AG08396 (cell line): Measurements from ENCODE around the gene ZFPM1.

Source experiments
- DNase-seq: peaks from one replicate; pipeline ENCODE4 v3.0.0; 2012; ENCODE audit warnings: low spot score, mixed read lengths

The ZFPM1 gene

DNA sequence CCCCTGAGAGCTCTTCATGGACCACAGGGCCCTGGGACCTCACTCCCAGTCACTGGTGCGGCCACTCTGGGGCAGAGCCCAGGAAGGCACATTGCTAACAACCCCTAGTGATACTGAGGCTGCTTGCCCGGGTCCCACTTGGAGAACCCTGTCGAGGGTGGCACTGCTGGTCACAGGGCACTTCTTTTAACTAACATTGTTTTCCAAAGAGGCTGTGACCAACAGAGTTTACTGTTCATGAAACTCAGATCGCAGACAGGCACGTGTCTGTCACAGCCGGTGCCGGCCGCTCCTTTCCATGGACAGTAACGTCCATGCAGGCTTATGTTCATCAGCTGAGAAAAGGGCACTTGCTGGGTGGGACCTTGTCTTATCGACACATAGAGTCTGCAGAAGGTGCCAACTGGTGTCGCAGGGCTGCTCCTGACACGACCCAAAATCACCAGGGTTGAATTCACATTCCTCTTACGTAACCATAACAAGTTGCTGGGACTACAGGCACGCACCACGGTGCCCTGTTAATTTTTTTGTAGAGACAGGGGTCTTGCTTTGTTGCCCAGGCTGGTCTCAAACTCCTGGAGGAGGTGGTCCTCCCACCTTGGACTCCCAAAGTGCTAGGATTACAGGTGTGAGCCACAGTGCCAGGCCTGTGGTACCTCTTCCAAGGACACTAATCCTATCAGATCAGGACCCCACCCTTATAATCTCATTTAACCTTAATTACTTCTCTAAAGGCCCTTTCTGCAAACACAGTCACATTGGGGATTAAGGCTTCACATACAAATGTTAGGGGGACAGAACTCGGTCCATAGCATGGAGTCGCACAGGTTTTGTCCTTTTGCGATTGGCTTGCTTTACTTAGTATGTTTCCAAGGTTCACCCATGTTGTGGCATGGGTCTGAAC lies 115.9 kb downstream of the ZFPM1 start:
- DNase-seq: no peak

DNA sequence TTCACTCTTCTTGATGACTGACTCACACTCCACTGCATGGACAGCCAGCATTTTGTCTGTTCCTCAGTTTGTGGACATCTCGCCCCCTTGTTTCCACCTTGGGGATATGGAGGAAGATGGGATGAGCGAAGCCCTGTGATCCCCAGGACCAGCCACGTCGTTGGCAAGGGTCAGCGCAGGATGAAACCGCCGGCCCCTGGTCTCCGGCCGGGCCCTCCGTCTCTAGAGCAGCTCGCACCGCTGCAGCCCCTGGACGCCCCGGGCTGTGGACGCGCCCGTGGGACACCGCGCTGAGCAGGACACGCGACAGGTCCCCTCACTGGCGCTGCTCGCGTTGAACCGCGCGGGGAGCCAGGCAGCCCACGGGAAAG lies 116.5 kb downstream of the ZFPM1 start:
- DNase-seq: peak; percentile 37

GRCh38 chr16:88569985-88570690 lies 117.1 kb downstream of the ZFPM1 start, which contains the start of gene ZC3H18:
Gene ZC3H18, plus strand, starts transcription at chr16:88570403. Its CDS starts 6,721 bp downstream, at chr16:88577124.
- peak; percentile 100 for DNase-seq

DNA sequence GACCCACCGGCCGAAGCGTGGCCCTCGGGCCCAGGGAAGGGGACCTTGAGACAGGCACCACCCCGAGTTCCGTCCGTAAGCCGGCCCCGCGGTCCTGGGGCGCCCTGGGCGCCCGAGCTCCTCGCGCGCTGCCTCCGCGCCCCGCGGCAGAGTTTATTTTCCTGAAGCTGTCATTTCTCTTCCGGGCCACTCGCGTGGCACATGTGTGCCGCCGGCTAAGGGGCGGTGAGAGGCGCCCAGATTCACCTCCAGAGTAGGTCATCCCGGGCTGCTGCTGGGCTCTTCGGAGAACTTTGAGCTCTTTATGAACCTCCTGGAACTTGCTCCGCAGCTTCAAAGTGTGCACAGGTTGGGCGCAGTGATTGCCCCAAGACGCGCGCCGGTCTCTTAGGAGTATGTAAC lies 117.6 kb downstream of the ZFPM1 start:
- no peak for DNase-seq

- DNase-seq: no peak
Observed at GRCh38 chr16:88575251-88575650, 122.2 kb downstream of the ZFPM1 start.

GRCh38 chr16:88576307-88576706 lies 123.2 kb downstream of the ZFPM1 start:
- no peak for DNase-seq

- DNase-seq: no peak
Observed at GRCh38 chr16:88577166-88577565, 124.1 kb downstream of the ZFPM1 start.

DNA sequence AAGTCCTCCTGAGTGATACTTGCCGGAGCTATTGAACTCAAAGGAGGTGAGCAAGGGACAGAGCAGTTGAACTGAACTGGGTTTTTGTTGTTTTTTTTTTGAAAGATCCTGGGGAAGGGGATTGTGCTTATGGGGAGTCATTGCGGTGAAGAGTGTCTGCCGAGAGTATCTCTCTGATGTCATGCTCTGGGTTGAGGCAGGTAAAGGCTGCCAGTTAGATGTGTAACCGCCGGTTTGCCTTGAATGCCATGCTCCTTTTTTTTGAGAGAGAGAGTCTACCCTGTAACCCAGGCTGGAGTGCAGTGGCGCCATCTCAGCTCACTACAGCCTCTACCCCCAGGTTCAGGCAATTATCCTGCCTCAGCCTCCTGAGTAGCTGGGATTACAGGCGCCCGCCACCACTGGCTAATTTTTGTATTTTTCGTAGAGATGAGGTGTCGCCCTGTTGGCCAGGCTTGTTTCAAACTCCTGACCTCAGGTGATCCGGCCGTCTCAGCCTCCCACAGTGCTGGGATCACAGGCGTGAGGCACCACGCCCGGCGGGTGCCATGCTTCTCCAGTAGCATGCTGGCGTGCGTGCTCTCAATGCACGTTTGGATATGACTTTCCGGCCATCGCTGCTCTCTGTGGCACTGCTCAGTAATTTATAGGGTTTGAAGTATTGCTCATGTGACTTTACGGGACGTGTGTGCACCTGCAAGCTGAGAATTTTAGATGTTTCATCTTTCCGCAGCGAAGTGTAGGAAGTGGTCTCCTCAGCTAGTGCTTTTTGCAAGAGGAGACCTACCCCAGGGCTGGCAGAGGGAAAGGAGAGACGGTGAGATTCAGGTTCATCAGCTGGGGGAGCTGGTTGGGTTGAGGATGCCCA lies 125.6 kb downstream of the ZFPM1 start:
- no peak for DNase-seq

DNA sequence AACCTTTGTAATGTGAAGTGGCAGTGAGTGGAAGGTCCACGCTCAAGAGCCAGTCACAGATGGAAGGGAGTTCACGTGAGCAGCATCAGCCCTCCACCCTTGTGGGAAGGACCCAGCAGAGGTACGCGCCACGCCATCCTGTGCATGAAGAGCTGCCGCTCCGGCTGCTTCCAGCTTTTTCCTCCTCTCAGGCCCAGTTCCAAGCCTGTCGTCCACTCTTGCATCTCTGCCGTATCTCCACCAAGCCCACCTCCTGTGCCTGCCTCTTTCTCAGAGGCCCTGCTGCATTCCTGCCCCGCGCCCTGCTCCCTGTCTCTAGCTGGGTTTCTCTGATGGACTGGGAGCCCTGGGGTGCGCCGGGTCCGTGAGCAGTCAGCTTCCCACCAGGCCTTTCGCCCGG lies 127.3 kb downstream of the ZFPM1 start:
- DNase-seq: no peak

- DNase-seq: no peak
Observed at GRCh38 chr16:88581033-88581432, 128.0 kb downstream of the ZFPM1 start.

GRCh38 chr16:88582912-88583575 lies 130.0 kb downstream of the ZFPM1 start:
- DNase-seq: no peak

GRCh38 chr16:88584676-88585075 lies 131.6 kb downstream of the ZFPM1 start:
- no peak for DNase-seq

- DNase-seq: no peak
Observed at GRCh38 chr16:88585269-88585668, 132.2 kb downstream of the ZFPM1 start.

DNA sequence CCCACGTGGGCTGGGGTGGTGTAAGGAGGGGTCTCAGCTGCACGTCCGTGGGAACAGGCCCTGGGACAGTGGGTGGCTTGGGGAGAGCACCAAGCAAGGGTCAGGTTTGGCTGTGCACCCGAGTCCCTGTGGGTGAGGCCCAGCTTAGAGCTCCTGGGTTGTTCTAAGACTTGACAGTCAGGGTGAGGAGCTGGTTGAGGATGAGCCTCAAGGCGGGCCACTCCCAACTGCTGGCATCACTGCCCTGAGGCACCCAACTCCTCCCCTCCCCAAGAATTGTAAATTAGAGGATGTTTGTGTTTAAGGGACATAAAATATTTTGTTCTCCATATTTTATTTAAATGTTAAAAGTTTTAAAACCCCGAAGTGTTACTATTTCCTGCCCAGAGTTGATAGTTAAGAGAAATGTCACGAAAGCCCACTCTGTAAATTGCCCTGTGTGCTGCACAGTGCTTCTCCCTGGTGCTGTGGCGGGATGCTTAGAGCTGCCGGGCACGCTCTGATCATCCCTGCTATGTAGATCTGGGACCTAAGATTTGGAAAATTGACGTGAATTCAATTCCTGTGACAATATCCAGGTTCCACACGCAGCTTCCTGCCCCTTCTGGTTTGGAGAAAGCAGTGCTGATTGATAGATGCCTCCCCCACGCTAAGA lies 133.0 kb downstream of the ZFPM1 start:
- no peak for DNase-seq
